Muscle layer of colon (tissue), 2 donors: ENCODE results near the gene PAXX.

Experiments
- H3K27ac ChIP-seq: one replicate; pipeline ENCODE4 v1.7.0; 2013; ENCODE audit warnings: low read depth, mild to moderate bottlenecking, low read length, moderate library complexity
- H3K27me3 ChIP-seq, 2 donors: one replicate each; pipeline ENCODE4 v1.7.0; 2013; ENCODE audit warnings: low read length in 2 of 2, mild to moderate bottlenecking in 2 of 2; ENCODE audit not compliant: insufficient read depth in 2 of 2, control insufficient read depth in 1 of 2
- H3K36me3 ChIP-seq: one replicate; pipeline ENCODE4 v1.7.0; 2013; ENCODE audit warnings: mild to moderate bottlenecking, low read length; ENCODE audit not compliant: insufficient read depth
- H3K4me1 ChIP-seq: one replicate; pipeline ENCODE4 v1.7.0; 2013; ENCODE audit warnings: mild to moderate bottlenecking, low read length; ENCODE audit not compliant: insufficient read depth
- H3K4me3 ChIP-seq, 2 donors: one replicate each; pipeline ENCODE4 v1.7.0; 2013; ENCODE audit warnings: low read length in 2 of 2, low read depth in 1 of 2, mild to moderate bottlenecking in 1 of 2, moderate library complexity in 1 of 2
- H3K9ac ChIP-seq: one replicate; pipeline ENCODE4 v1.7.0; 2013; ENCODE audit warnings: low read length
- H3K9me3 ChIP-seq: one replicate; pipeline ENCODE4 v1.7.0; 2013; ENCODE audit warnings: mild to moderate bottlenecking, low read length
- donor health status: abdominal sarcoma.
- donor health status: Adenocarcinoma of cecum.

PAXX gene

GRCh38 chr9:137034709-137035506 is 42.7 kb downstream of the PAXX start:
- H3K27me3 ChIP-seq, result peaks cover 3 to 7% of the 10 kb centered on the region in 2 donors
- no peak overlapping the region for H3K27ac ChIP-seq
- H3K9ac ChIP-seq, result no peak overlapping the region
- H3K4me3 ChIP-seq, result no peak overlapping the region
- peaks cover 9% of the 10 kb centered on the region for H3K36me3 ChIP-seq
- H3K4me1 ChIP-seq, result no peaks in the 10 kb centered on the region
- no peaks in the 10 kb centered on the region for H3K9me3 ChIP-seq

- Histone ChIP-seq H3K9ac (no peak overlapping the region), H3K36me3 (peaks cover 9% of the 10 kb centered on the region), H3K4me3 (no peak overlapping the region), H3K9me3 (no peaks in the 10 kb centered on the region), H3K27me3 (peaks cover 3 to 7% of the 10 kb centered on the region in 2 donors), H3K4me1 (no peaks in the 10 kb centered on the region), H3K27ac (no peak overlapping the region)
Observed at GRCh38 chr9:137035507-137035834, 43.2 kb downstream of the PAXX start.

- no peak overlapping the region for H3K4me3 ChIP-seq
- no peak overlapping the region for H3K27ac ChIP-seq
- H3K9me3 ChIP-seq, result no peaks in the 10 kb centered on the region
- H3K4me1 ChIP-seq, result no peaks in the 10 kb centered on the region
- peaks cover 9% of the 10 kb centered on the region for H3K36me3 ChIP-seq
- peaks cover 3 to 7% of the 10 kb centered on the region in 2 donors for H3K27me3 ChIP-seq
- no peak overlapping the region for H3K9ac ChIP-seq
Observed at GRCh38 chr9:137035937-137036336, 43.7 kb downstream of the PAXX start.

GRCh38 chr9:137037035-137037434 is 44.8 kb downstream of the PAXX start:
- no peak overlapping the region for H3K9ac ChIP-seq
- H3K36me3 ChIP-seq, result peaks cover 9% of the 10 kb centered on the region
- H3K27me3 ChIP-seq, result peaks cover 3 to 7% of the 10 kb centered on the region in 2 donors
- no peak overlapping the region for H3K27ac ChIP-seq
- no peaks in the 10 kb centered on the region for H3K9me3 ChIP-seq
- H3K4me1 ChIP-seq, result no peaks in the 10 kb centered on the region
- H3K4me3 ChIP-seq, result no peak overlapping the region

GRCh38 chr9:137037483-137037882 is 45.3 kb downstream of the PAXX start:
- Histone ChIP-seq H3K36me3 (peaks cover 9% of the 10 kb centered on the region), H3K9ac (no peak overlapping the region), H3K27me3 (peaks cover 3 to 7% of the 10 kb centered on the region in 2 donors)

GRCh38 chr9:137038916-137039315 is 46.7 kb downstream of the PAXX start:
- Histone ChIP-seq H3K9ac (no peak overlapping the region), H3K36me3 (peaks cover 9% of the 10 kb centered on the region), H3K4me1 (no peaks in the 10 kb centered on the region), H3K27me3 (peaks cover 3 to 7% of the 10 kb centered on the region in 2 donors), H3K4me3 (no peak overlapping the region), H3K27ac (no peak overlapping the region), H3K9me3 (no peaks in the 10 kb centered on the region)

More at GRCh38 chr9:137037483-137037882, 45.3 kb downstream of the PAXX start:
- Histone ChIP-seq H3K4me1 (no peaks in the 10 kb centered on the region), H3K4me3 (no peak overlapping the region), H3K27ac (no peak overlapping the region), H3K9me3 (no peaks in the 10 kb centered on the region)

GRCh38 chr9:137039611-137040366 is 47.6 kb downstream of the PAXX start:
- Histone ChIP-seq H3K27ac (no peak overlapping the region), H3K4me1 (peaks cover 6% of the 10 kb centered on the region), H3K36me3 (peaks cover 9% of the 10 kb centered on the region), H3K4me3 (no peak overlapping the region), H3K9ac (no peak overlapping the region), H3K9me3 (no peaks in the 10 kb centered on the region), H3K27me3 (peaks cover 3% of the 10 kb centered on the region in 2 donors)

- peaks cover 10% of the 10 kb centered on the region for H3K4me1 ChIP-seq
- H3K36me3 ChIP-seq, result peaks cover 9% of the 10 kb centered on the region
- no peak overlapping the region for H3K27ac ChIP-seq
- H3K27me3 ChIP-seq, result peaks cover 0 to 3% of the 10 kb centered on the region in 2 donors
- no peak overlapping the region for H3K4me3 ChIP-seq
- no peak overlapping the region for H3K9ac ChIP-seq
- no peaks in the 10 kb centered on the region for H3K9me3 ChIP-seq
Observed at GRCh38 chr9:137040568-137040967, 48.3 kb downstream of the PAXX start.

GRCh38 chr9:137041124-137041523 is 48.9 kb downstream of the PAXX start:
- Histone ChIP-seq H3K36me3 (peaks cover 9% of the 10 kb centered on the region), H3K27me3 (no peaks in the 10 kb centered on the region), H3K4me1 (peaks cover 10% of the 10 kb centered on the region), H3K4me3 (no peak overlapping the region), H3K9me3 (no peaks in the 10 kb centered on the region), H3K27ac (no peak overlapping the region), H3K9ac (no peak overlapping the region)

- H3K27me3 ChIP-seq, result peaks cover 0 to 13% of the 10 kb centered on the region in 2 donors
- H3K27ac ChIP-seq, result no peak overlapping the region
- H3K36me3 ChIP-seq, result peaks cover 9% of the 10 kb centered on the region
- peaks cover 10% of the 10 kb centered on the region for H3K4me1 ChIP-seq
- no peak overlapping the region for H3K4me3 ChIP-seq
- no peaks in the 10 kb centered on the region for H3K9me3 ChIP-seq
- no peak overlapping the region for H3K9ac ChIP-seq
Observed at GRCh38 chr9:137042751-137043727, 50.8 kb downstream of the PAXX start.
